ENCODE data around the gene DLG2.

DNA sequence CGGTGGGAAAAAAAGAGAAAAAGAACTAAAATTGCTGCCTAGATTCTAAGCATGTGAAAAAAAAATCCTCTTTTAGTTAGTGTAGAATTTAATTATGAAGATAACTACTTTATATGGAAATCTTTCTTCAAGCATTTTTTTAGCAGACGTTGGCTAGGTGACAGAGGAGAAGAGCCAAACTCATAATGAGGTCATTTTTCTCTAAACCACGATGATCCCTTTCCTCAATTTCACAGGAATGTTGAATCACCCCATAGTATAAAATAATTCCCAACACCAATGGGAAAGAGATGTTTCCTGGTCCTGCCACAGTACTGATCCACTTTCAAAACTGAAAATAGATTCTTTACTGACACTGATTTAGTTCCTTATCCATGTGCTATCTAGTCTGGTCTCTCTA is 319.8 kb downstream of the DLG2 start:
- TF ChIP-seq POLR2A (IDR thresholded peaks at IDR 0.05; ENCODE audit: low read depth, low read length) (no peak), POLR2AphosphoS5 (IDR thresholded peaks at IDR 0.05; ENCODE audit: low read depth, low read length) (no peak), TAF1 (IDR thresholded peaks at IDR 0.05; ENCODE audit: low read depth, low read length) (no peak)

Measured in GM12891 (cell line).